GM23248 (cell line): ENCODE data around the gene FOXB2. TPM values are rescaled to one million over a fixed set of nuclear protein-coding genes. Genes with fewer than 3 reads are reported as not detected.

Experiments used
- DNase-seq: peaks from one replicate; pipeline ENCODE4 v3.0.0-alpha.2; 2015
- H2AFZ ChIP-seq: fragments of 200-600 bp; sonication (generic); 2 replicates; pipeline ENCODE4 v1.6.1; 2016; ENCODE audit warnings: antibody characterized with exemption
- H3F3A ChIP-seq: fragments of 200-600 bp; sonication (generic); 2 replicates; pipeline ENCODE4 v1.6.1; 2016; ENCODE audit warnings: mild to moderate bottlenecking, antibody characterized with exemption, mixed run types; ENCODE audit not compliant: insufficient read depth
- H3K27ac ChIP-seq: fragments of 200-600 bp; sonication (generic); 2 replicates; pipeline ENCODE4 v1.5.1; 2016; ENCODE audit warnings: mild to moderate bottlenecking
- H3K27me3 ChIP-seq: fragments of 200-600 bp; sonication (generic); replicated peaks from 2 replicates; pipeline ENCODE4 v1.6.1; 2016; ENCODE audit warnings: mild to moderate bottlenecking; ENCODE audit not compliant: insufficient read depth
- H3K36me3 ChIP-seq: fragments of 200-600 bp; sonication (generic); 2 replicates; pipeline ENCODE4 v1.6.1; 2016; ENCODE audit warnings: low read depth, mild to moderate bottlenecking
- H3K4me1 ChIP-seq: fragments of 200-600 bp; sonication (generic); 2 replicates; pipeline ENCODE4 v1.6.1; 2016; ENCODE audit warnings: mild to moderate bottlenecking; ENCODE audit not compliant: insufficient read depth
- H3K4me2 ChIP-seq: fragments of 200-600 bp; sonication (generic); one replicate; pipeline ENCODE4 v1.6.1; 2016; ENCODE audit warnings: mild to moderate bottlenecking; ENCODE audit not compliant: unreplicated experiment
- H3K4me3 ChIP-seq: fragments of 200-600 bp; sonication (generic); 2 replicates; pipeline ENCODE4 v1.5.1; 2016; ENCODE audit warnings: mild to moderate bottlenecking
- H3K79me2 ChIP-seq: fragments of 200-600 bp; sonication (generic); 2 replicates; pipeline ENCODE4 v1.6.1; 2016; ENCODE audit warnings: mild to moderate bottlenecking; ENCODE audit not compliant: insufficient read depth
- H3K9ac ChIP-seq: fragments of 200-600 bp; sonication (generic); 2 replicates; pipeline ENCODE4 v1.6.1; 2016; ENCODE audit warnings: mild to moderate bottlenecking
- H3K9me2 ChIP-seq: fragments of 200-600 bp; sonication (generic); 2 replicates; pipeline ENCODE4 v1.6.1; 2016; ENCODE audit warnings: mixed run types, mild to moderate bottlenecking, moderate library complexity; ENCODE audit not compliant: insufficient read depth
- H3K9me3 ChIP-seq: fragments of 200-600 bp; sonication (generic); one replicate; pipeline ENCODE4 v1.6.1; 2017; ENCODE audit warnings: low read depth
- H4K20me1 ChIP-seq: fragments of 200-600 bp; sonication (generic); 2 replicates; pipeline ENCODE4 v1.6.0; 2016; ENCODE audit not compliant: insufficient read depth
- EZH2 ChIP-seq: fragments of 200-600 bp; sonication (generic); IDR thresholded peaks from 2 replicates; pipeline ENCODE4 v1.6.1; 2018; ENCODE audit warnings: antibody characterized with exemption, mild to moderate bottlenecking; ENCODE audit not compliant: insufficient read depth, poor library complexity, severe bottlenecking
- EZH2phosphoT487 ChIP-seq: fragments of 200-600 bp; sonication (generic); IDR thresholded peaks from 2 replicates; pipeline ENCODE4 v1.6.1; 2018; ENCODE audit warnings: antibody characterized with exemption, moderate library complexity, mild to moderate bottlenecking, low read depth; ENCODE audit not compliant: insufficient read depth
- WGBS, 2 experiments: methylation state at CpG; one replicate each; pipeline ENCODE4 v1.1.6; 2015 to 2017; ENCODE audit warnings: low lambda C conversion rate in 2 of 2, low coverage in 1 of 2; ENCODE audit errors: missing lambda C conversion rate in 2 of 2; 5-methylcytosine and 5-hydroxymethylcytosine counted together
- in situ Hi-C: fragments of 300-500 bp; cut with MboI; formaldehyde crosslinking; loops from 2 replicates; pipeline ENCODE4 v1.15.0; 2020
- polyA plus RNA-seq: library from polyadenylated mRNA; unstranded; fragments of >200 nt; fragmentation: Nextera tagmentation; extraction: Ambion mirVana; gene quantifications from 2 replicates; pipeline ENCODE4 v1.2.1, GENCODE V29; 2016
- total RNA-seq: library from RNA; depleted of rRNA; stranded (reverse); fragments of >200 nt; shearing (Covaris generic); gene quantifications from 2 replicates; pipeline ENCODE4 v1.2.3, GENCODE V29; 2014

FOXB2 gene
- total and polyA plus RNA-seq, 2 experiments from 2014 or later = not detected

DNA sequence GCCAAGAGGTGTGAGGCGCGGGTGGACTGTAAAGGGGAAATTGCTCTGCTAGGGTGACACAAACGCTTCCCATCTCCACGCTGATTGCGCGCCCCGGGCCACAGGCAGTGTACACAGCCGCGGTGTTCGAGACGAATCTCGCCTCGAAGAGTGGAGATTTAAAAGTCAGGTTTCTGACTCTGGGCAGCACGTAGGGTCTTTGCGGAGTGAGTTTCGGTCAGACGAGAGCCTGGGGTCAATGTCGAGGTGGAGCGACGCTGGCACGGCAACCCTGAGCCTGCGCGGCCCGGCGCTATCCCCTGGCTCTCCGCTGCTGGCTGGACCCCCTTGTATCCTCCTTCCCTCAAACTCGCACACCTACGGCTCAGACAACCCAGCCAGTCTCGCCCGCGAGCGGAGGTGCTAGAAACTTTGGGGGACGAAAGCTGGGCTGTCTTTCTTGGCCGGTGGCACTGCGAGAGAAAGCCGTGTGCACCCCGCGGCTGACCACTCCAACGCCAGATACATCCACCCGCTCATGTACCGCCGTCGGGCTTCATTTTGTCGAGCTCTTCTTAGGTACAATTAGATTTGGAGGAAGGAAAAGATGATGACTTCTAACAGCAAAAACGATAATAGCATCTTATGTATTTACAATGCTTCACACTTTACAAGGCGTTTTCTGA lies 5.4 kb upstream of the FOXB2 start:
- WGBS, 2 experiments = 3 to 5% methylated on average over 41 to 46 of the region's 46 CpGs
- no peaks in the 10 kb centered on the region for H3F3A ChIP-seq
- TF ChIP-seq EZH2phosphoT487 = no peak
- peak; percentile 74 for TF ChIP-seq EZH2
- H3K27me3 ChIP-seq = peaks cover 92% of the 10 kb centered on the region
- no peaks in the 10 kb centered on the region for H3K9me2 ChIP-seq
- H3K36me3 ChIP-seq = no peaks in the 10 kb centered on the region
- H3K27ac ChIP-seq = no peak overlapping the region
- H3K4me2 ChIP-seq = no peak overlapping the region
- no peak overlapping the region for H2AFZ ChIP-seq
- in situ Hi-C loops = no loop called here
- H3K4me1 ChIP-seq = no peaks in the 10 kb centered on the region
- H3K9ac ChIP-seq = no peak overlapping the region
- no peaks in the 10 kb centered on the region for H3K79me2 ChIP-seq
- no peaks in the 10 kb centered on the region for H3K9me3 ChIP-seq
- no peak overlapping the region for H3K4me3 ChIP-seq
- H4K20me1 ChIP-seq = no peaks in the 10 kb centered on the region
- DNase-seq = no peak

DNA sequence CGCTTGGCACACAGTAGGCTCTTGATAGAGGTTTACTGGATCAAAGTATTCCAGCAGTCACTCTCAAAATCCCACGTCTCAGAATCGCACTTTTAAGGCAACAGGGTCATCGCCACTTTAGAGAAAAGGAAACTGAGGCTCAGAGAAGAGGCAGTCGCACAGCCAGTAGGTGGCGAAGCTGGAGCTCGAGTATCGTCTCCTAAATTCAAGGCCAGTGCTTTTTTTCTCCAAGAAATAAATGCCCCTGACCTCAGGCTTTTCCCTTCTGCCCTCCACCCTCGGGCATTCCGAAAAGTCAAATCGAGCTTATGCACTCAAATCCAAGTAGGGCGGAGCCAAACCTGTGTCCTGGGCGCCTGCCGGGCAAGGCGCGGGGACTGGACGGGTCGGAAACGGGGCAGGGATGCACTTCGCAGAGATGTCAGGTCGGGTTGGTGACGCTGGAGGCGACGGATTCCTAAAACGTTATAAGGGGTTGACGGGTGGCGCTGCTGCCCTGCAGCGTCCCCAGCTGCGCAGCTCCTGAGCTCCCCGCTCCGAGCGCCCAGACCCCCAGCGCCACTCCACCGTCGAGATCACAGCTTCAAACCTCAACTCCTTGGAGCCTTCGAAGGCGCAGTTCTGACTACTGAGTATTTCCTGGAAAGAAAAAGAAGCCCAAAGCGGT lies 4.7 kb upstream of the FOXB2 start:
- H3K4me1 ChIP-seq = no peaks in the 10 kb centered on the region
- no peaks in the 10 kb centered on the region for H3F3A ChIP-seq
- in situ Hi-C loops = no loop called here
- H2AFZ ChIP-seq = no peak overlapping the region
- peaks cover 97% of the 10 kb centered on the region for H3K27me3 ChIP-seq
- WGBS, 2 experiments = 9% methylated on average over 33 to 38 of the region's 38 CpGs
- H3K9me2 ChIP-seq = no peaks in the 10 kb centered on the region
- DNase-seq = peak; percentile 26
- H3K9ac ChIP-seq = no peak overlapping the region
- no peak overlapping the region for H3K27ac ChIP-seq
- H3K36me3 ChIP-seq = no peaks in the 10 kb centered on the region
- no peaks in the 10 kb centered on the region for H3K79me2 ChIP-seq
- no peak overlapping the region for H3K4me3 ChIP-seq
- no peaks in the 10 kb centered on the region for H4K20me1 ChIP-seq
- no peak overlapping the region for H3K4me2 ChIP-seq
- no peaks in the 10 kb centered on the region for H3K9me3 ChIP-seq
- TF ChIP-seq EZH2phosphoT487 (peak; percentile 23; the same call in 1 of the 2 replicates), EZH2 (no peak)

DNA sequence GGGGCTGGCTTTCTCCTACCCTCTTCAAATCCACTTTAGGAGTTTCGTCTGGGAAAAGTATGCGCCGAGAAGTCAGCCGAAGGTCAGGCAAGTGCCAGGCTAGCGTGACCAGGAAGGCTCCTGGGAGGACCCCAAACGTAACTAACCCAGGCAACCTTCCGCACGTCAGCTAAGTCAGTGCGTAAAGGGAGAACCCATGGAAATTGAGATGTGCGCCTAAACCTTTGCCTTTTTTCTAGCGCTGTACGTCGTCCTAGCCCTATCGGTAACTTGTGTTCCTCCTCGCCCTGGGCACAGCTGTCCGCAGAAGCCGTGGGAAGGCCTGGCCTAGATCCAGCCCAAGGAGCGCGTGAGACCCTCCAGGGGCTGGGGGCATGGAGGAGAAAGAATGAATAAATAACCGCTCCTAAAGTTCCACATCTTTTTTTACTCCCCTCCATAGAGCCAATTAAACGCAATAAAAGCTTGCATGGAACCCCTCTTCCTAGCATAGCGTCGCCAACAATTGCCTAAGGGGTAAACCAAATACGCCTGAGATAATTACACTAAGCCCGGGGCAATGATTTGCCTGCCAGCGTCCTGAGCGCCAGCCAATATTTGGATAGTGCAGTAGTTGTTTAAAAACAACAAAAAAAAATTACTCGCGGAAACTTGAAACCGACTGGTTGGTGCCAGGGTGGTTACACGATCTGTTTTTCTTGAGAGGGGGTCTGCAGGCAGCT lies 4.0 kb upstream of the FOXB2 start:
- H3K27me3 ChIP-seq = peaks cover 96% of the 10 kb centered on the region
- no peak for DNase-seq
- H3K36me3 ChIP-seq = no peaks in the 10 kb centered on the region
- H3K4me1 ChIP-seq = no peaks in the 10 kb centered on the region
- H3F3A ChIP-seq = no peaks in the 10 kb centered on the region
- no peak overlapping the region for H3K4me3 ChIP-seq
- WGBS, 2 experiments = 14% methylated on average over 31 of the region's 31 CpGs
- TF ChIP-seq EZH2 (peak; percentile 60), EZH2phosphoT487 (no peak)
- no peak overlapping the region for H3K9ac ChIP-seq
- no peaks in the 10 kb centered on the region for H3K9me2 ChIP-seq
- H2AFZ ChIP-seq = no peak overlapping the region
- no peak overlapping the region for H3K27ac ChIP-seq
- in situ Hi-C loops = no loop called here
- no peaks in the 10 kb centered on the region for H4K20me1 ChIP-seq
- H3K9me3 ChIP-seq = no peaks in the 10 kb centered on the region
- H3K4me2 ChIP-seq = no peak overlapping the region
- no peaks in the 10 kb centered on the region for H3K79me2 ChIP-seq

DNA sequence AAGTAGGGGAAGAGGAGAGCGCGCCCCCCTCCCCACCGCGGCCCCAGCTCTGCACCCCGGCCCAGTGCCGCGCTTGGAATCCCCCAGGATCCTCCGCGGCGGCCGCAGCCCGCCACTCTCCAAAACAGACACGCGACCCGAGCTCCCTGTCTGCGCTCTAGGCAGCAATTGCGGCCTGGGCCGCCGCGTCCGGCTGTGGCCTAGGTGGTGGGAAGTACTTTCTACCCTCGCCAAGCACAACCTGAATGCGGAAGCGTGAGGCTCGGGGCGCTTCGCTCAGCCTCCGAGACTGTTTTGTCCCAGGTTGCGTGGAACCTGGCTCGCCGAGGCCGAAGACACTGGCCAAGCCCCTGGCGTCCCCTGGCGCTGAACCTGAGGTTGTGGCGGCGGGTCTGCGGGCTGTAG lies 3.3 kb upstream of the FOXB2 start:
- Histone ChIP-seq H3K9me2 (no peaks in the 10 kb centered on the region), H3K27ac (no peak overlapping the region), H3K9ac (no peak overlapping the region), H3K79me2 (no peaks in the 10 kb centered on the region), H3K27me3 (peaks cover 98% of the 10 kb centered on the region), H3K36me3 (no peaks in the 10 kb centered on the region), H2AFZ (no peak overlapping the region), H3K4me1 (no peaks in the 10 kb centered on the region), H4K20me1 (no peaks in the 10 kb centered on the region), H3K9me3 (no peaks in the 10 kb centered on the region), H3K4me3 (no peak overlapping the region), H3F3A (no peaks in the 10 kb centered on the region), H3K4me2 (no peak overlapping the region)
- TF ChIP-seq EZH2 (no peak), EZH2phosphoT487 (no peak)
- in situ Hi-C loops = no loop called here
- 8 to 9% methylated on average over 35 to 37 of the region's 37 CpGs for WGBS, 2 experiments
- DNase-seq = no peak
